Gastroesophageal sphincter (tissue), 3 donors: ENCODE measurements around the gene AHRR.

Experiments
- POLR2A ChIP-seq, 2 donors: fragments of 450-650 bp; IDR thresholded peaks; one replicate each; pipeline ENCODE4 v1.6.1; 2017; ENCODE audit warnings: antibody characterized with exemption in 2 of 2, mild to moderate bottlenecking in 2 of 2, moderate library complexity in 1 of 2
- POLR2AphosphoS5 ChIP-seq: sonication (generic); formaldehyde crosslinking; IDR thresholded peaks from one replicate; pipeline ENCODE4 v1.6.1; 2017; ENCODE audit warnings: antibody characterized with exemption
- TF ChIP-seq, protein P1 (sequence below), 4 experiments: fragments of 200-600 bp in 2 of 4; fragments of 450-650 bp in 2 of 4; sonication (generic) in 1 of 4; IDR thresholded peaks; one replicate each; pipeline ENCODE4 v1.5.1; 2017 to 2019; ENCODE audit warnings: antibody characterized with exemption in 4 of 4, mild to moderate bottlenecking in 2 of 4, moderate library complexity in 2 of 4

DNA sequence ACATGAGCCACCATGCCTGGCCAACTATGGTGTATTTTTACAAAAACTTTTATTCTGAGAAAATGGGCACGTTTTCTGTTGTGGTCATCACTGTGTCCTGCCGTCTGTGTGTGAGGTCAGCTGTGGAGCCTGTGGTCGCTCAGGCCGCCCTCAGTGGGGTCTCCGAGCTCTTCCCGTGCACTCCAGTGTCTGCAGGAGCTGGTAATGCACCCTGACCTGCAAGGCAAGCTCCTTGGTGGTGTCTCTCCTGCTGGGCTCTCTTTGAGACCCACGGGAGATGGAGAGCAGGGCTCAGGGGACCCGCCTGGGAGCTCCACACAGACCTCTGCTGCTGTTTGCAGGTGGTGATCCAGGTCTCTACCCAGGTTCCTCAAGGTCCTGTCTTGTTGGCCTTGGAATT, 9.6 kb upstream of the AHRR start:
- TF ChIP-seq, protein P1, sequence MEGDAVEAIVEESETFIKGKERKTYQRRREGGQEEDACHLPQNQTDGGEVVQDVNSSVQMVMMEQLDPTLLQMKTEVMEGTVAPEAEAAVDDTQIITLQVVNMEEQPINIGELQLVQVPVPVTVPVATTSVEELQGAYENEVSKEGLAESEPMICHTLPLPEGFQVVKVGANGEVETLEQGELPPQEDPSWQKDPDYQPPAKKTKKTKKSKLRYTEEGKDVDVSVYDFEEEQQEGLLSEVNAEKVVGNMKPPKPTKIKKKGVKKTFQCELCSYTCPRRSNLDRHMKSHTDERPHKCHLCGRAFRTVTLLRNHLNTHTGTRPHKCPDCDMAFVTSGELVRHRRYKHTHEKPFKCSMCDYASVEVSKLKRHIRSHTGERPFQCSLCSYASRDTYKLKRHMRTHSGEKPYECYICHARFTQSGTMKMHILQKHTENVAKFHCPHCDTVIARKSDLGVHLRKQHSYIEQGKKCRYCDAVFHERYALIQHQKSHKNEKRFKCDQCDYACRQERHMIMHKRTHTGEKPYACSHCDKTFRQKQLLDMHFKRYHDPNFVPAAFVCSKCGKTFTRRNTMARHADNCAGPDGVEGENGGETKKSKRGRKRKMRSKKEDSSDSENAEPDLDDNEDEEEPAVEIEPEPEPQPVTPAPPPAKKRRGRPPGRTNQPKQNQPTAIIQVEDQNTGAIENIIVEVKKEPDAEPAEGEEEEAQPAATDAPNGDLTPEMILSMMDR (IDR thresholded peaks at IDR 0.05) = no peak
- TF ChIP-seq POLR2A (IDR thresholded peaks at IDR 0.05) (no peak), POLR2AphosphoS5 (no peak)
